Hepatocyte (in vitro differentiated cells): ENCODE measurements around the gene KLK15.

Experiments
- CTCF ChIP-seq: fragments of 200-600 bp; sonication (generic); IDR thresholded peaks from 2 replicates; pipeline ENCODE4 v1.5.1; 2016; ENCODE audit warnings: antibody characterized with exemption, mild to moderate bottlenecking; ENCODE audit not compliant: poor library complexity
- EZH2 ChIP-seq: fragments of 200-600 bp; sonication (generic); IDR thresholded peaks from 2 replicates; pipeline ENCODE4 v1.6.1; 2016; ENCODE audit warnings: antibody characterized with exemption, mild to moderate bottlenecking, borderline replicate concordance
- EZH2phosphoT487 ChIP-seq: fragments of 200-600 bp; sonication (generic); IDR thresholded peaks from one replicate; pipeline ENCODE4 v1.6.1; 2018; ENCODE audit warnings: antibody characterized with exemption, mild to moderate bottlenecking, low read depth, moderate library complexity; ENCODE audit not compliant: unreplicated experiment, severe bottlenecking

GRCh38 chr19:50843701-50844221 lies 10.4 kb upstream of the KLK15 start:
- TF ChIP-seq CTCF = no peak
- TF ChIP-seq EZH2 = no peak
- TF ChIP-seq EZH2phosphoT487 = no peak
